H9 (cell line): ENCODE data around the gene PROSER1. TPM values are rescaled to one million over a fixed set of nuclear protein-coding genes. Genes with fewer than 3 reads are reported as not detected.

ENCODE experiments used
- DNase-seq: peaks from one replicate; pipeline ENCODE4 v3.0.0-alpha.2; 2017
- H2AFZ ChIP-seq: one replicate; pipeline ENCODE4 v1.6.1; 2013; ENCODE audit warnings: mild to moderate bottlenecking, low read length, control low read depth, moderate library complexity
- H2AK5ac ChIP-seq: 2 replicates; pipeline ENCODE4 v1.6.1; 2013; ENCODE audit warnings: low read length, control low read depth, mixed read lengths; ENCODE audit not compliant: insufficient read length
- H2BK120ac ChIP-seq: one replicate; pipeline ENCODE4 v1.6.1; 2013; ENCODE audit warnings: low read depth, mild to moderate bottlenecking, low read length, control low read depth, inconsistent platforms; ENCODE audit not compliant: poor library complexity, severe bottlenecking
- H2BK12ac ChIP-seq: 2 replicates; pipeline ENCODE4 v1.6.1; 2013; ENCODE audit warnings: low read length, control low read depth, mixed read lengths, low read depth; ENCODE audit not compliant: insufficient read length
- H2BK15ac ChIP-seq: 2 replicates; pipeline ENCODE4 v1.6.1; 2013; ENCODE audit warnings: low read depth, low read length, control low read depth
- H2BK20ac ChIP-seq: one replicate; pipeline ENCODE4 v1.6.1; 2013; ENCODE audit warnings: low read depth, mild to moderate bottlenecking, low read length, control low read depth, inconsistent platforms; ENCODE audit not compliant: poor library complexity, severe bottlenecking
- H2BK5ac ChIP-seq: 2 replicates; pipeline ENCODE4 v1.6.1; 2013; ENCODE audit warnings: low read length, control low read depth, mixed read lengths; ENCODE audit not compliant: insufficient read length
- H3K14ac ChIP-seq: 2 replicates; pipeline ENCODE4 v1.6.1; 2013; ENCODE audit warnings: low read length, control low read depth; ENCODE audit not compliant: insufficient read depth
- H3K18ac ChIP-seq: 2 replicates; pipeline ENCODE4 v1.6.1; 2013; ENCODE audit warnings: low read depth, mild to moderate bottlenecking, mixed read lengths, low read length, control low read depth; ENCODE audit not compliant: insufficient read length
- H3K23ac ChIP-seq: 2 replicates; pipeline ENCODE4 v1.6.1; 2013; ENCODE audit warnings: low read length, control low read depth, mixed read lengths, low read depth; ENCODE audit not compliant: insufficient read length
- H3K23me2 ChIP-seq: 2 replicates; pipeline ENCODE4 v1.6.1; 2013; ENCODE audit warnings: low read depth, mild to moderate bottlenecking, mixed read lengths, low read length, control low read depth; ENCODE audit not compliant: insufficient read length, poor library complexity, severe bottlenecking
- H3K27ac ChIP-seq: 2 replicates; pipeline ENCODE4 v1.5.1; 2013; ENCODE audit warnings: low read length, control low read depth, mixed read lengths, low read depth; ENCODE audit not compliant: insufficient read length
- H3K27me3 ChIP-seq: 2 replicates; pipeline ENCODE4 v1.6.1; 2013; ENCODE audit warnings: low read length, control low read depth, inconsistent platforms; ENCODE audit not compliant: insufficient read depth
- H3K4ac ChIP-seq: 2 replicates; pipeline ENCODE4 v1.6.1; 2013; ENCODE audit warnings: low read depth, mild to moderate bottlenecking, control low read depth, inconsistent platforms, low read length, moderate library complexity
- H3K4me1 ChIP-seq: 2 replicates; pipeline ENCODE4 v1.6.1; 2013; ENCODE audit warnings: low read length, control low read depth, inconsistent platforms; ENCODE audit not compliant: insufficient read depth
- H3K4me2 ChIP-seq: 2 replicates; pipeline ENCODE4 v1.6.1; 2013; ENCODE audit warnings: low read length, control low read depth, mixed read lengths; ENCODE audit not compliant: insufficient read length, insufficient read depth
- H3K56ac ChIP-seq: 2 replicates; pipeline ENCODE4 v1.6.1; 2013; ENCODE audit warnings: low read depth, mild to moderate bottlenecking, mixed read lengths, low read length, control low read depth; ENCODE audit not compliant: insufficient read length
- H3K79me1 ChIP-seq: 2 replicates; pipeline ENCODE4 v1.6.1; 2013; ENCODE audit warnings: low read depth, mild to moderate bottlenecking, moderate library complexity, low read length, control low read depth, inconsistent platforms; ENCODE audit not compliant: insufficient read depth, poor library complexity, severe bottlenecking
- H3K79me2 ChIP-seq: 2 replicates; pipeline ENCODE4 v1.6.1; 2013; ENCODE audit warnings: low read length, control low read depth, inconsistent platforms; ENCODE audit not compliant: insufficient read depth
- H3K9ac ChIP-seq: 2 replicates; pipeline ENCODE4 v1.6.1; 2013; ENCODE audit warnings: low read length, control low read depth, mixed read lengths; ENCODE audit not compliant: insufficient read length; ENCODE audit errors: extremely low read depth
- H3K9me3 ChIP-seq: one replicate; pipeline ENCODE4 v1.6.1; 2013; ENCODE audit warnings: low read depth, low read length, inconsistent platforms; ENCODE audit not compliant: control insufficient read depth
- H3T11ph ChIP-seq: one replicate; pipeline ENCODE4 v1.6.1; 2013; ENCODE audit warnings: mild to moderate bottlenecking, low read length, control low read depth, inconsistent platforms
- H4K20me1 ChIP-seq: one replicate; pipeline ENCODE4 v1.6.1; 2013; ENCODE audit not compliant: control insufficient read depth, insufficient read length, insufficient read depth
- H4K5ac ChIP-seq: 2 replicates; pipeline ENCODE4 v1.6.1; 2013; ENCODE audit warnings: low read depth, mild to moderate bottlenecking, mixed read lengths, low read length, control low read depth; ENCODE audit not compliant: insufficient read length
- H4K8ac ChIP-seq: replicated peaks from 2 replicates; pipeline ENCODE4 v1.6.1; 2013; ENCODE audit warnings: low read length, control low read depth, mixed read lengths, low read depth; ENCODE audit not compliant: insufficient read length
- H4K91ac ChIP-seq: 2 replicates; pipeline ENCODE4 v1.6.1; 2013; ENCODE audit warnings: low read depth, mild to moderate bottlenecking, moderate library complexity, mixed read lengths, low read length, control low read depth; ENCODE audit not compliant: insufficient read length
- H3K27ac Mint-ChIP-seq, 3 experiments: 2 replicates in 2 of 3; 3 replicates in 1 of 3; pipeline ENCODE4 v1.8.0; 2020 to 2021; ENCODE audit warnings: mixed read lengths in 3 of 3, mild to moderate bottlenecking in 1 of 3, moderate library complexity in 1 of 3
- H3K27me3 Mint-ChIP-seq: 2 replicates; pipeline ENCODE4 v1.8.0; 2021; ENCODE audit warnings: low read depth, mild to moderate bottlenecking, moderate library complexity, mixed read lengths
- H3K36me3 Mint-ChIP-seq, 3 experiments: 2 replicates in 2 of 3; 3 replicates in 1 of 3; pipeline ENCODE4 v1.8.0; 2020 to 2021; ENCODE audit warnings: low read depth in 3 of 3, mixed read lengths in 3 of 3; ENCODE audit not compliant: insufficient read depth in 1 of 3
- H3K4me1 Mint-ChIP-seq, 2 experiments: 2 replicates each; pipeline ENCODE4 v1.8.0; 2020; ENCODE audit warnings: mixed read lengths in 2 of 2
- H3K4me3 Mint-ChIP-seq, 2 experiments: 2 replicates in 1 of 2; 3 replicates in 1 of 2; pipeline ENCODE4 v1.8.0; 2020 to 2021; ENCODE audit warnings: mild to moderate bottlenecking in 2 of 2, mixed read lengths in 2 of 2, moderate library complexity in 1 of 2
- H3K9me3 Mint-ChIP-seq, 2 experiments: 2 replicates in 1 of 2; 3 replicates in 1 of 2; pipeline ENCODE4 v1.8.0; 2020; ENCODE audit warnings: mild to moderate bottlenecking in 2 of 2, mixed read lengths in 2 of 2, moderate library complexity in 1 of 2
- CTCF ChIP-seq: fragments of 200-600 bp; sonication (generic); conservative IDR thresholded peaks from 3 replicates; pipeline ENCODE4 v1.8.0; 2021; ENCODE audit warnings: antibody characterized with exemption, mild to moderate bottlenecking
- total RNA-seq: library from RNA; stranded (reverse); gene quantifications from 2 replicates; pipeline ENCODE4 v1.2.1, GENCODE V29; 2021

Gene PROSER1
- total RNA-seq, 1 experiment from 2014 or later: 84.6 TPM

GRCh38 chr13:39023761-39024160 lies 14.1 kb downstream of the PROSER1 start:
- peaks cover 14% of the 10 kb centered on the region for H3K4me1 ChIP-seq
- H3K9ac ChIP-seq: peak overlapping the region; percentile 5
- peak overlapping the region; percentile 9 to 97 (median 76) for H3K27ac Mint-ChIP-seq
- H3K27me3 ChIP-seq: no peaks in the 10 kb centered on the region
- no peaks in the 10 kb centered on the region for H3K23me2 ChIP-seq
- H2BK120ac ChIP-seq: no peak overlapping the region
- no peak overlapping the region for H4K8ac ChIP-seq
- H2BK15ac ChIP-seq: no peak overlapping the region
- no peak overlapping the region for H3K23ac ChIP-seq
- no peak overlapping the region for H2AFZ ChIP-seq
- no peaks in the 10 kb centered on the region for H4K20me1 ChIP-seq
- H2BK12ac ChIP-seq: peak overlapping the region; percentile 80
- peaks cover 41 to 47% of the 10 kb centered on the region in 2 experiments for H3K4me1 Mint-ChIP-seq
- H4K5ac ChIP-seq: no peak overlapping the region
- peak overlapping the region; percentile 52; the same call in 1 of the 2 replicates for H3K14ac ChIP-seq
- H3K27me3 Mint-ChIP-seq: no peaks in the 10 kb centered on the region
- peak overlapping the region; percentile 77 for H2BK5ac ChIP-seq
- H3K27ac ChIP-seq: peak overlapping the region; percentile 99
- H3K4me3 Mint-ChIP-seq: peak overlapping the region; percentile 5 to 9; a peak in 2 of 5 replicates
- H3K18ac ChIP-seq: peak overlapping the region; percentile 61
- no peak overlapping the region for H2BK20ac ChIP-seq
- H3K4me2 ChIP-seq: peak overlapping the region; percentile 48
- H4K91ac ChIP-seq: peak overlapping the region; percentile 71
- no peak overlapping the region for H3K56ac ChIP-seq
- H3K79me2 ChIP-seq: no peaks in the 10 kb centered on the region
- H3K36me3 Mint-ChIP-seq: peaks cover 43 to 80% (median 79%) of the 10 kb centered on the region in 3 experiments
- no peak overlapping the region for H3T11ph ChIP-seq
- no peaks in the 10 kb centered on the region for H3K9me3 ChIP-seq
- no peak for TF ChIP-seq CTCF
- H3K4ac ChIP-seq: no peak overlapping the region
- peaks cover 4% of the 10 kb centered on the region for H3K79me1 ChIP-seq
- H2AK5ac ChIP-seq: peak overlapping the region; percentile 67
- H3K9me3 Mint-ChIP-seq: no peaks in the 10 kb centered on the region
- no peak for DNase-seq
